H1 (cell line): Measurements from ENCODE around the gene MCOLN3. TPM values are rescaled to one million over a fixed set of nuclear protein-coding genes. Genes with fewer than 3 reads are reported as not detected.

Experiments
- CTCF ChIA-PET: fragments of 300-600 bp; sonication (Branson Sonifier 250); formaldehyde crosslinking; loops from one replicate; lab custom pipeline; 2021; ENCODE audit not compliant: partially characterized antibody; lab: Charles Lee
- POLR2A ChIA-PET: fragments of 300-600 bp; sonication (Branson Sonifier 250); formaldehyde crosslinking; loops from one replicate; lab custom pipeline; 2021; ENCODE audit warnings: inconsistent platforms; ENCODE audit not compliant: partially characterized antibody; lab: Charles Lee
- DNase-seq, 2 experiments: peaks; one replicate each; pipeline versions ENCODE4 v3.0.0 to v3.0.0-alpha.2; 2010 to 2022; ENCODE audit warnings: low spot score in 2 of 2, low read depth in 1 of 2, mixed read lengths in 1 of 2
- FAIRE-seq: peaks from 2 replicates; lab custom pipeline; 2011; peaks lifted over from hg19 to GRCh38; lab: Jason Lieb, UNC
- H2AFZ ChIP-seq: 2 replicates; pipeline ENCODE4 v1.8.1; 2012; ENCODE audit warnings: low read length, inconsistent platforms
- H2AK5ac ChIP-seq: 2 replicates; pipeline ENCODE4 v1.6.1; 2013; ENCODE audit warnings: low read depth, low read length
- H2BK120ac ChIP-seq: replicated peaks from 2 replicates; pipeline ENCODE3; 2013; ENCODE audit warnings: low read depth, low read length, inconsistent platforms
- H2BK12ac ChIP-seq: 2 replicates; pipeline ENCODE4 v1.6.1; 2013; ENCODE audit warnings: low read depth, low read length
- H2BK15ac ChIP-seq: 2 replicates; pipeline ENCODE4 v1.6.1; 2013; ENCODE audit warnings: low read length
- H2BK20ac ChIP-seq: 2 replicates; pipeline ENCODE4 v1.6.1; 2013; ENCODE audit warnings: low read length
- H2BK5ac ChIP-seq: 2 replicates; pipeline ENCODE4 v1.6.1; 2013; ENCODE audit warnings: low read depth, low read length
- H3K14ac ChIP-seq: 2 replicates; pipeline ENCODE4 v1.6.1; 2013; ENCODE audit warnings: inconsistent platforms; ENCODE audit not compliant: insufficient read length
- H3K18ac ChIP-seq: 2 replicates; pipeline ENCODE4 v1.6.1; 2013; ENCODE audit warnings: low read length; ENCODE audit errors: extremely low read depth
- H3K23ac ChIP-seq: 2 replicates; pipeline ENCODE4 v1.6.1; 2013; ENCODE audit warnings: inconsistent platforms; ENCODE audit not compliant: insufficient read length
- H3K23me2 ChIP-seq: 2 replicates; pipeline ENCODE4 v1.6.1; 2013; ENCODE audit warnings: low read depth, low read length
- H3K27ac ChIP-seq: 2 replicates; pipeline ENCODE4 v1.6.1; 2011; ENCODE audit warnings: low read depth, low read length, inconsistent platforms
- H3K27me3 ChIP-seq, 4 experiments: replicated peaks in 1 of 4; 1 replicate in 1 of 4; 2 replicates in 3 of 4; pipeline versions ENCODE4 v1.6.1 to v1.8.1; 2011 to 2013; ENCODE audit warnings: low read length in 3 of 4, mild to moderate bottlenecking in 3 of 4, inconsistent platforms in 2 of 4, mixed read lengths in 2 of 4, moderate library complexity in 1 of 4; ENCODE audit not compliant: control insufficient read depth in 3 of 4, insufficient read depth in 3 of 4; ENCODE audit errors: extremely low read depth in 1 of 4
- H3K36me3 ChIP-seq, 4 experiments: 2 replicates each; pipeline versions ENCODE4 v1.6.1 to v1.8.1; 2011 to 2013; ENCODE audit warnings: mild to moderate bottlenecking in 4 of 4, low read length in 3 of 4, moderate library complexity in 2 of 4, control low read depth in 1 of 4, inconsistent platforms in 1 of 4; ENCODE audit not compliant: insufficient read depth in 4 of 4, control insufficient read depth in 2 of 4
- H3K4ac ChIP-seq: replicated peaks from 2 replicates; pipeline ENCODE3; 2013; ENCODE audit warnings: low read length, low read depth, mixed read lengths, inconsistent platforms; ENCODE audit not compliant: insufficient read length
- H3K4me1 ChIP-seq, 4 experiments: replicated peaks in 1 of 4; 1 replicate in 1 of 4; 2 replicates in 3 of 4; pipeline versions ENCODE4 v1.6.1 to v1.8.1; 2011 to 2013; ENCODE audit warnings: low read length in 3 of 4, inconsistent platforms in 2 of 4, mixed read lengths in 1 of 4; ENCODE audit not compliant: insufficient read depth in 4 of 4, control insufficient read depth in 3 of 4
- H3K4me2 ChIP-seq, 2 experiments: 2 replicates each; pipeline versions ENCODE4 v1.6.1 to v1.8.1; 2011 to 2013; ENCODE audit warnings: low read depth in 2 of 2, low read length in 2 of 2, control low read depth in 1 of 2, inconsistent platforms in 1 of 2, mild to moderate bottlenecking in 1 of 2; ENCODE audit not compliant: insufficient read depth in 1 of 2
- H3K4me3 ChIP-seq, 4 experiments: fragments of 200-600, 300-600 bp in 1 of 4; sonication (generic), shearing (Covaris generic), sonication (Bioruptor Twin) in 1 of 4; 2 replicates each; pipeline versions ENCODE4 v1.5.1 to v1.8.1; 2011 to 2016; ENCODE audit warnings: low read length in 4 of 4, low read depth in 3 of 4, control low read depth in 2 of 4, inconsistent platforms in 2 of 4, mild to moderate bottlenecking in 2 of 4, mixed read lengths in 1 of 4, moderate library complexity in 1 of 4; ENCODE audit not compliant: insufficient read depth in 2 of 4; ENCODE audit errors: extremely low read depth in 1 of 4
- H3K56ac ChIP-seq: replicated peaks from 2 replicates; pipeline ENCODE3; 2013; ENCODE audit warnings: low read depth, mild to moderate bottlenecking, mixed read lengths, low read length, inconsistent platforms; ENCODE audit not compliant: insufficient read length
- H3K79me1 ChIP-seq: 2 replicates; pipeline ENCODE4 v1.6.1; 2013; ENCODE audit warnings: low read depth, low read length, control low read depth
- H3K79me2 ChIP-seq, 2 experiments: 2 replicates each; pipeline versions ENCODE4 v1.6.1 to v1.8.1; 2012 to 2013; ENCODE audit warnings: low read length in 2 of 2, mild to moderate bottlenecking in 2 of 2, inconsistent platforms in 1 of 2; ENCODE audit not compliant: insufficient read depth in 2 of 2, control insufficient read depth in 1 of 2
- H3K9ac ChIP-seq, 4 experiments: replicated peaks in 1 of 4; 1 replicate in 1 of 4; 2 replicates in 3 of 4; pipeline versions ENCODE4 v1.6.1 to v1.8.1; 2011 to 2013; ENCODE audit warnings: low read depth in 3 of 4, low read length in 3 of 4, control low read depth in 2 of 4, mild to moderate bottlenecking in 2 of 4, moderate library complexity in 2 of 4, inconsistent platforms in 1 of 4; ENCODE audit errors: extremely low read depth in 1 of 4
- H3K9me3 ChIP-seq, 2 experiments: 2 replicates each; pipeline versions ENCODE4 v1.6.1 to v1.8.1; 2012 to 2013; ENCODE audit warnings: mild to moderate bottlenecking in 2 of 2, moderate library complexity in 2 of 2, control low read depth in 1 of 2, inconsistent platforms in 1 of 2, low read depth in 1 of 2, low read length in 1 of 2, mixed read lengths in 1 of 2; ENCODE audit not compliant: insufficient read depth in 2 of 2
- H4K20me1 ChIP-seq, 2 experiments: replicated peaks in 1 of 2; 2 replicates each; pipeline versions ENCODE3 to v1.8.1; 2011 to 2013; ENCODE audit warnings: inconsistent platforms in 2 of 2, low read length in 2 of 2, mild to moderate bottlenecking in 1 of 2; ENCODE audit not compliant: insufficient read depth in 2 of 2, control insufficient read depth in 1 of 2
- H4K5ac ChIP-seq: 2 replicates; pipeline ENCODE4 v1.6.1; 2013; ENCODE audit warnings: low read length, low read depth, mixed read lengths, inconsistent platforms; ENCODE audit not compliant: insufficient read length
- H4K8ac ChIP-seq: 2 replicates; pipeline ENCODE4 v1.8.0; 2013; ENCODE audit warnings: mild to moderate bottlenecking, moderate library complexity, low read length, inconsistent platforms; ENCODE audit not compliant: insufficient read depth; ENCODE audit errors: extremely low read depth
- H4K91ac ChIP-seq: replicated peaks from 2 replicates; pipeline ENCODE3; 2013; ENCODE audit warnings: low read length, mixed read lengths, inconsistent platforms; ENCODE audit not compliant: insufficient read length
- ATF3 ChIP-seq: IDR thresholded peaks from 2 replicates; pipeline ENCODE4 v1.6.1; 2011; ENCODE audit warnings: low read depth, mild to moderate bottlenecking, low read length; ENCODE audit not compliant: insufficient read depth
- E2F6 ChIP-seq: IDR thresholded peaks from 2 replicates; pipeline ENCODE4 v1.6.1; 2012; ENCODE audit warnings: inconsistent platforms
- EGR1 ChIP-seq: IDR thresholded peaks from 2 replicates; pipeline ENCODE4 v1.6.1; 2011; ENCODE audit warnings: low read depth, low read length, borderline replicate concordance
- HDAC2 ChIP-seq, 2 experiments: fragments of 300-600 bp in 1 of 2; sonication (generic) in 1 of 2; IDR thresholded peaks; 2 replicates each; pipeline ENCODE4 v1.6.1; 2011 to 2012; ENCODE audit warnings: low read depth in 2 of 2, low read length in 2 of 2, mild to moderate bottlenecking in 2 of 2, moderate library complexity in 2 of 2, borderline replicate concordance in 1 of 2, inconsistent platforms in 1 of 2
- NANOG ChIP-seq: IDR thresholded peaks from 2 replicates; pipeline ENCODE4 v1.6.1; 2011; ENCODE audit warnings: low read length, low read depth, mild to moderate bottlenecking, inconsistent platforms; ENCODE audit not compliant: insufficient read depth, poor library complexity, severe bottlenecking
- NRF1 ChIP-seq: IDR thresholded peaks from 2 replicates; pipeline ENCODE4 v1.6.1; 2011; ENCODE audit warnings: mild to moderate bottlenecking, low read depth, low read length, improper control_type of control experiment
- RFX5 ChIP-seq: IDR thresholded peaks from 2 replicates; pipeline ENCODE4 v1.6.1; 2011; ENCODE audit warnings: low read depth, low read length, improper control_type of control experiment, borderline replicate concordance
- SIX5 ChIP-seq: IDR thresholded peaks from 2 replicates; pipeline ENCODE4 v1.6.1; 2011; ENCODE audit warnings: mild to moderate bottlenecking, low read depth, low read length
- SP1 ChIP-seq: IDR thresholded peaks from 2 replicates; pipeline ENCODE4 v1.6.1; 2011; ENCODE audit warnings: low read depth, low read length
- TBP ChIP-seq: IDR thresholded peaks from 2 replicates; pipeline ENCODE4 v1.6.1; 2011; ENCODE audit warnings: low read depth, low read length, improper control_type of control experiment
- WGBS, 2 experiments: shearing (Covaris generic) in 1 of 2; methylation state at CpG; one replicate each; pipeline versions ENCODE4 v1.1.6 to v1.1.7; 2013 to 2015; ENCODE audit warnings: low lambda C conversion rate in 2 of 2, mixed read lengths in 2 of 2, inconsistent platforms in 1 of 2, low coverage in 1 of 2, missing lambda C conversion rate in 1 of 2; ENCODE audit not compliant: insufficient replicate concordance in 2 of 2, insufficient coverage in 1 of 2, insufficient read length in 1 of 2; ENCODE audit errors: extremely low coverage in 1 of 2, missing lambda C conversion rate in 1 of 2; 5-methylcytosine and 5-hydroxymethylcytosine counted together
- polyA plus RNA-seq, 7 experiments: library from polyadenylated mRNA; depleted of rRNA in 3 of 7; stranded (reverse) in 5 of 7; unstranded in 2 of 7; fragments of >200 nt in 5 of 7; fragments of 200-250 nt in 2 of 7; gene quantifications; 1 replicate in 5 of 7; 2 replicates in 1 of 7; 4 replicates in 1 of 7; pipeline versions ENCODE4 v1.2.1 to v1.2.3, GENCODE V29; 2011 to 2013; ENCODE audit warnings: missing spikeins in 2 of 7, mixed read lengths in 2 of 7
- total RNA-seq: library from RNA; stranded (reverse); fragmentation: NEBNext Ultra II Directional; extraction: Animal tissue kit (Norgen Biotek cat#: 25700); gene quantifications from 2 replicates; pipeline ENCODE4 v1.2.1, GENCODE V29; 2021

The MCOLN3 gene
- total and polyA plus RNA-seq, 2 of the 8 experiments (the other 6 are each of a cell fraction or from before 2014, with no cell fraction given), result 3.8 to 4.9 TPM

GRCh38 chr1:85028151-85028550 lies 20.1 kb downstream of the MCOLN3 start:
- Histone ChIP-seq H3K4me1 (no peaks in the 10 kb centered on the region), H3K9ac (no peak overlapping the region), H2BK15ac (no peak overlapping the region), H3K56ac (no peak overlapping the region), H3K4me3 (no peak overlapping the region), H3K79me1 (no peaks in the 10 kb centered on the region; the same call in 1 of the 2 replicates), H2BK20ac (no peak overlapping the region), H2BK5ac (no peak overlapping the region), H2BK120ac (no peak overlapping the region), H2AK5ac (no peak overlapping the region), H3K18ac (no peak overlapping the region), H3K27ac (no peak overlapping the region), H3K23me2 (no peaks in the 10 kb centered on the region), H3K23ac (no peak overlapping the region), H3K4me2 (no peak overlapping the region), H2AFZ (no peak overlapping the region), H4K5ac (no peak overlapping the region), H2BK12ac (no peak overlapping the region), H3K9me3 (no peaks in the 10 kb centered on the region), H4K91ac (no peak overlapping the region), H4K20me1 (no peaks in the 10 kb centered on the region), H3K14ac (no peak overlapping the region), H3K79me2 (no peaks in the 10 kb centered on the region), H4K8ac (no peak overlapping the region), H3K4ac (no peak overlapping the region), H3K27me3 (no peaks in the 10 kb centered on the region), H3K36me3 (no peaks in the 10 kb centered on the region)
- DNase-seq, result no peak
- CTCF ChIA-PET, result interaction anchor here (0.9 to 6.1 kb wide), 14 partner anchors 9 to 246 kb away, joined by 3 to 122 read pairs (median 4); partner anchors contain the start of gene C1orf52
- WGBS, 2 experiments, result 82% methylated on average over 3 of the region's 3 CpGs; no CpG with 5 or more reads in 1 of the 2 experiments
- no peak for FAIRE-seq
- POLR2A ChIA-PET, result interaction anchor here (1.0 to 1.6 kb wide), 2 partner anchors 8 to 84 kb away, joined by 3 to 4 read pairs; no protein-coding TSS in a partner anchor
- TF ChIP-seq ATF3 (no peak), SIX5 (no peak), SP1 (no peak), NANOG (no peak), NRF1 (no peak), HDAC2 (IDR thresholded peaks at IDR 0.05; ENCODE audit: borderline replicate concordance in 1 of 2, low read depth in 2 of 2, low read length in 2 of 2) (no peak), EGR1 (no peak), E2F6 (no peak), TBP (no peak), RFX5 (no peak)
